IMR-90 (cell line): ENCODE results near the gene TINAGL1. TPM values are rescaled to one million over a fixed set of nuclear protein-coding genes. Genes with fewer than 3 reads are reported as not detected.
A peak's percentile ranks its signal among the peaks of the same experiment; 100 is the strongest.

Source experiments
- ATAC-seq: fragments of 200-7000 bp; cut with Tn5 transposase; 2 replicates; pipeline ENCODE4 v1.9.1; 2020; ENCODE audit warnings: low read depth, mild to moderate bottlenecking, moderate library complexity
- BruUV-seq: library from RNA; stranded (reverse); fragments of 400-500 nt; replicated peaks from 2 replicates; lab custom pipeline; 2021; lab: Mats Ljungman, UMichigan
- CTCF ChIA-PET: fragments of 300-600 bp; formaldehyde crosslinking; extraction: SDS; loops from one replicate; lab custom pipeline; 2021; ENCODE audit warnings: antibody characterized with exemption; lab: Yijun Ruan, JAX
- POLR2A ChIA-PET: fragments of 300-600 bp; sonication (Branson Sonifier 250); formaldehyde crosslinking; loops from one replicate; lab custom pipeline; 2022; ENCODE audit warnings: antibody characterized with exemption; ENCODE audit not compliant: unreplicated experiment; lab: Charles Lee
- DNase-seq: peaks from one replicate; pipeline ENCODE4 v3.0.0; 2013
- H2AFZ ChIP-seq: replicated peaks from 2 replicates; pipeline ENCODE3; 2013; ENCODE audit warnings: low read length, mild to moderate bottlenecking; ENCODE audit not compliant: poor library complexity
- H2AK5ac ChIP-seq: 2 replicates; pipeline ENCODE4 v1.6.1; 2013; ENCODE audit warnings: low read depth, low read length, inconsistent platforms
- H2AK9ac ChIP-seq: replicated peaks from 2 replicates; pipeline ENCODE3; 2013; ENCODE audit warnings: mild to moderate bottlenecking, low read depth, low read length, moderate library complexity; ENCODE audit not compliant: poor library complexity
- H2BK120ac ChIP-seq: 2 replicates; pipeline ENCODE4 v1.6.1; 2013; ENCODE audit warnings: low read depth, low read length, inconsistent platforms
- H2BK15ac ChIP-seq: 3 replicates; pipeline ENCODE4 v1.6.1; 2013; ENCODE audit warnings: low read depth, low read length, inconsistent platforms
- H2BK20ac ChIP-seq: 2 replicates; pipeline ENCODE4 v1.6.1; 2013; ENCODE audit warnings: low read depth, mild to moderate bottlenecking, inconsistent platforms, low read length, moderate library complexity
- H2BK5ac ChIP-seq: 2 replicates; pipeline ENCODE4 v1.6.1; 2013; ENCODE audit warnings: mild to moderate bottlenecking, low read depth, low read length, inconsistent platforms; ENCODE audit not compliant: poor library complexity, severe bottlenecking
- H3K14ac ChIP-seq: replicated peaks from 2 replicates; pipeline ENCODE4 v1.6.1; 2013; ENCODE audit warnings: low read depth, low read length, inconsistent platforms
- H3K18ac ChIP-seq: 2 replicates; pipeline ENCODE4 v1.6.1; 2013; ENCODE audit warnings: low read depth, low read length, control low read depth
- H3K23ac ChIP-seq: 2 replicates; pipeline ENCODE4 v1.6.1; 2013; ENCODE audit warnings: low read depth, low read length, inconsistent platforms
- H3K27ac ChIP-seq: 2 replicates; pipeline ENCODE4 v1.5.1; 2013; ENCODE audit warnings: mild to moderate bottlenecking, control low read depth, low read length; ENCODE audit not compliant: insufficient read depth
- H3K27me3 ChIP-seq: 2 replicates; pipeline ENCODE4 v1.6.1; 2013; ENCODE audit warnings: low read length; ENCODE audit not compliant: control insufficient read depth, insufficient read depth
- H3K36me3 ChIP-seq: 2 replicates; pipeline ENCODE4 v1.6.1; 2013; ENCODE audit warnings: low read length, mixed read lengths; ENCODE audit not compliant: control insufficient read depth, insufficient read depth
- H3K4ac ChIP-seq: 2 replicates; pipeline ENCODE4 v1.6.1; 2013; ENCODE audit warnings: low read depth, low read length, inconsistent platforms
- H3K4me1 ChIP-seq: 2 replicates; pipeline ENCODE4 v1.6.1; 2013; ENCODE audit warnings: low read length, mixed read lengths; ENCODE audit not compliant: control insufficient read depth, insufficient read depth
- H3K4me2 ChIP-seq: 2 replicates; pipeline ENCODE4 v1.6.1; 2013; ENCODE audit warnings: low read depth, mild to moderate bottlenecking, control low read depth, low read length, moderate library complexity
- H3K4me3 ChIP-seq: 2 replicates; pipeline ENCODE4 v1.5.1; 2013; ENCODE audit warnings: low read depth, mild to moderate bottlenecking, control low read depth, low read length, moderate library complexity; ENCODE audit not compliant: insufficient read depth
- H3K56ac ChIP-seq: 2 replicates; pipeline ENCODE4 v1.6.1; 2013; ENCODE audit warnings: low read length, inconsistent platforms; ENCODE audit not compliant: insufficient read depth; ENCODE audit errors: extremely low read depth
- H3K79me1 ChIP-seq, 2 experiments: 2 replicates each; pipeline ENCODE4 v1.6.1; 2013; ENCODE audit warnings: low read length in 2 of 2, inconsistent platforms in 1 of 2, low read depth in 1 of 2
- H3K9ac ChIP-seq: 2 replicates; pipeline ENCODE4 v1.6.1; 2013; ENCODE audit warnings: low read depth, low read length, control low read depth
- H3K9me1 ChIP-seq: 2 replicates; pipeline ENCODE4 v1.6.1; 2013; ENCODE audit warnings: low read length, inconsistent platforms; ENCODE audit not compliant: insufficient read depth
- H3K9me3 ChIP-seq: 2 replicates; pipeline ENCODE4 v1.6.1; 2013; ENCODE audit warnings: low read length; ENCODE audit not compliant: control insufficient read depth, insufficient read depth
- H4K20me1 ChIP-seq: 2 replicates; pipeline ENCODE4 v1.6.1; 2013; ENCODE audit warnings: low read length, inconsistent platforms; ENCODE audit not compliant: insufficient read depth
- H4K5ac ChIP-seq: 2 replicates; pipeline ENCODE4 v1.6.1; 2013; ENCODE audit warnings: mild to moderate bottlenecking, low read depth, low read length, control low read depth
- H4K8ac ChIP-seq, 2 experiments: 2 replicates each; pipeline ENCODE4 v1.6.1; 2013; ENCODE audit warnings: low read depth in 2 of 2, low read length in 2 of 2, control low read depth in 1 of 2, inconsistent platforms in 1 of 2
- H4K91ac ChIP-seq: 2 replicates; pipeline ENCODE4 v1.6.1; 2013; ENCODE audit warnings: low read depth, low read length, inconsistent platforms; ENCODE audit not compliant: insufficient read depth
- BHLHE40 ChIP-seq: fragments of 150-350 bp; IDR thresholded peaks from 2 replicates; pipeline ENCODE4 v1.6.1; 2016; ENCODE audit warnings: mild to moderate bottlenecking, low read depth, low read length
- CEBPB ChIP-seq: IDR thresholded peaks from 2 replicates; pipeline ENCODE4 v1.6.1; 2012; ENCODE audit warnings: low read depth, low read length, improper control_type of control experiment
- CHD1 ChIP-seq: IDR thresholded peaks from 2 replicates; pipeline ENCODE4 v1.6.1; 2012; ENCODE audit warnings: low read depth, low read length, improper control_type of control experiment
- MAFK ChIP-seq: IDR thresholded peaks from 2 replicates; pipeline ENCODE4 v1.6.1; 2012; ENCODE audit warnings: low read depth, low read length, improper control_type of control experiment
- MAZ ChIP-seq: IDR thresholded peaks from 2 replicates; pipeline ENCODE4 v1.6.1; 2012; ENCODE audit warnings: low read depth, mild to moderate bottlenecking, low read length, improper control_type of control experiment, moderate library complexity, borderline replicate concordance
- MXI1 ChIP-seq: IDR thresholded peaks from 2 replicates; pipeline ENCODE4 v1.6.1; 2012; ENCODE audit warnings: low read depth, mild to moderate bottlenecking, low read length, moderate library complexity, borderline replicate concordance
- NFE2L2 ChIP-seq: fragments of 150-350 bp; IDR thresholded peaks from 2 replicates; pipeline ENCODE4 v1.6.1; 2016; ENCODE audit warnings: low read depth, mild to moderate bottlenecking, low read length
- POLR2A ChIP-seq: IDR thresholded peaks from 2 replicates; pipeline ENCODE4 v1.6.1; 2012; ENCODE audit warnings: mild to moderate bottlenecking, low read depth, low read length
- RAD21 ChIP-seq: IDR thresholded peaks from 2 replicates; pipeline ENCODE4 v1.6.1; 2012; ENCODE audit warnings: low read length, improper control_type of control experiment
- SMC3 ChIP-seq: fragments of 150-350 bp; IDR thresholded peaks from 2 replicates; pipeline ENCODE4 v1.6.1; 2016; ENCODE audit warnings: low read depth, mild to moderate bottlenecking, antibody characterized with exemption, low read length, moderate library complexity
- WGBS, 2 experiments: methylation state at CpG; one replicate each; pipeline versions ENCODE4 v1.1.5 to v1.1.7; 2013; ENCODE audit warnings: missing lambda C conversion rate in 2 of 2; ENCODE audit not compliant: insufficient read length in 1 of 2; ENCODE audit errors: extremely low coverage in 2 of 2; 5-methylcytosine and 5-hydroxymethylcytosine counted together
- dilution Hi-C: fragments of 300-500 bp; cut with HindIII; formaldehyde crosslinking; loops from one replicate; pipeline ENCODE4 v1.14.3; 2018; ENCODE audit warnings: low sequenced_read_pairs; ENCODE audit not compliant: unreplicated experiment
- in situ Hi-C: fragments of 300-500 bp; cut with MboI; formaldehyde crosslinking; loops from 3 replicates; pipeline ENCODE4 v1.14.3; 2019; ENCODE audit warnings: low sequenced_read_pairs, inconsistent platforms, mixed read lengths
- intact Hi-C: fragments of 100-400 bp; cut with micrococcal nuclease; formaldehyde crosslinking; loops from 2 replicates; pipeline ENCODE4 v1.10.0; 2022
- polyA plus RNA-seq, 3 experiments: library from polyadenylated mRNA; depleted of rRNA; stranded (reverse); fragments of >200 nt; gene quantifications; 2 replicates each; pipeline ENCODE4 v1.2.3, GENCODE V29; 2012; ENCODE audit warnings: low replicate concordance in 1 of 3
- total RNA-seq: library from RNA; depleted of rRNA; stranded (reverse); fragments of >200 nt; gene quantifications from 2 replicates; pipeline ENCODE4 v1.2.3, GENCODE V29; 2012
- TF ChIP-seq, protein P1 (sequence below): conservative IDR thresholded peaks from 2 replicates; pipeline ENCODE4 v1.5.1; 2012; ENCODE audit warnings: mild to moderate bottlenecking, low read depth, low read length, improper control_type of control experiment
- TF ChIP-seq, protein P2 (sequence below): fragments of 150-350 bp; IDR thresholded peaks from 2 replicates; pipeline ENCODE4 v1.6.1; 2016; ENCODE audit warnings: low read depth, mild to moderate bottlenecking, low read length, moderate library complexity, borderline replicate concordance

TINAGL1 gene
- total and polyA plus RNA-seq, 2 of the 4 experiments (the other 2 are of a cell fraction) = 0.54 to 1.5 TPM

DNA sequence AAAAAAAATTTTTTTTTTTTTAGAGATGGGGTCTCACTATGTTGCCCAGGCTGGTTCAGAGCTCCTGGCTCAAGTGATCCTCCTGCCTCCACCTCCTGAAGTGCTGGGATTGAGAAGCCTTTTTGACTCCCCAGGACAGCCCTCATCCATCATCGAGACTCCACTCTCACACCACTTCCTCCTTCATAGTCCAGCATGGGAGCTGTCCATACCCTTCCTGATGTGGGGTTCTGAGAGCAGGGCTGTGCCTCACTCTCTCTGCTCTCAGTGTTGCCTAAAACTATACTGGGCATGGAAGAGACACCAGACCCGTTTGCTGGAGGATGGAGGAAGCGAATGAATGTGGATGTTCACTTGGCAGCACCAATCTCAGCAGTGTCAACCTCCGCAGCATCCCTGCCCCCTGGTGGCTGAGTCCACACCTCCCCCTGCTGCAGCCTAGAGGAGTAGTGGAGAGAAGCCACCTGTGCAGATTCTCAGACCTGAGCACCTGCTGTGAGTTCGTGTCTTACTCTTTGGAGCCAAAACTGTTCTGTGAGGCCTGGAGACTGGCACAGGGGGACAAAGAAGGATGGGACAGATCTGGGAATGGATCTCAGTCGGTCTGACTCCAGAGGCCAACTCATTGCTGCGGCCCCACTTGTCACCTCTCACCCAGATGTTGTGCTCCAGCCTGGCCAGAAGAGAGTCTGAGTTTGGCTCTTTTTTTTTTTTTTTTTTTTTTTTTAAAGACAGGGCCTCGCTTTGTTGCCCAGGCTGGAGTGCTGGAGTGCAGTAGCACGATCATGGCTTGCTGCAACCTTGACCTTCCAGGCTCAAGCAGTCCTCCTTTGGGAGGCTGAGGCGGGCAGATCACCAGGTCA is 17.7 kb downstream of the TINAGL1 start:
- no peak overlapping the region for H3K4me2 ChIP-seq
- no peak overlapping the region for H3K14ac ChIP-seq
- no peak overlapping the region for H3K4ac ChIP-seq
- H2BK15ac ChIP-seq = no peak overlapping the region
- H3K4me3 ChIP-seq = no peak overlapping the region
- peak; percentile 56 for DNase-seq
- H4K8ac ChIP-seq = no peak overlapping the region
- no peaks in the 10 kb centered on the region for H3K9me3 ChIP-seq
- no peaks in the 10 kb centered on the region for H3K79me1 ChIP-seq
- H2BK20ac ChIP-seq = no peak overlapping the region
- no peak overlapping the region for H2BK120ac ChIP-seq
- no peak overlapping the region for H2AK5ac ChIP-seq
- BruUV-seq = no TSS peak
- ATAC-seq = peak; percentile 94
- intact Hi-C loops = loop anchor here (1.0 kb wide), 1 partner anchor 30 kb away; no protein-coding TSS in a partner anchor
- no peak overlapping the region for H3K56ac ChIP-seq
- H3K18ac ChIP-seq = no peak overlapping the region
- TF ChIP-seq MAFK (no peak), SMC3 (peak; percentile 84), NFE2L2 (no peak), RAD21 (peak; percentile 78), MXI1 (no peak), BHLHE40 (no peak), MAZ (no peak), CHD1 (no peak), POLR2A (no peak), CEBPB (no peak)
- TF ChIP-seq, protein P1, sequence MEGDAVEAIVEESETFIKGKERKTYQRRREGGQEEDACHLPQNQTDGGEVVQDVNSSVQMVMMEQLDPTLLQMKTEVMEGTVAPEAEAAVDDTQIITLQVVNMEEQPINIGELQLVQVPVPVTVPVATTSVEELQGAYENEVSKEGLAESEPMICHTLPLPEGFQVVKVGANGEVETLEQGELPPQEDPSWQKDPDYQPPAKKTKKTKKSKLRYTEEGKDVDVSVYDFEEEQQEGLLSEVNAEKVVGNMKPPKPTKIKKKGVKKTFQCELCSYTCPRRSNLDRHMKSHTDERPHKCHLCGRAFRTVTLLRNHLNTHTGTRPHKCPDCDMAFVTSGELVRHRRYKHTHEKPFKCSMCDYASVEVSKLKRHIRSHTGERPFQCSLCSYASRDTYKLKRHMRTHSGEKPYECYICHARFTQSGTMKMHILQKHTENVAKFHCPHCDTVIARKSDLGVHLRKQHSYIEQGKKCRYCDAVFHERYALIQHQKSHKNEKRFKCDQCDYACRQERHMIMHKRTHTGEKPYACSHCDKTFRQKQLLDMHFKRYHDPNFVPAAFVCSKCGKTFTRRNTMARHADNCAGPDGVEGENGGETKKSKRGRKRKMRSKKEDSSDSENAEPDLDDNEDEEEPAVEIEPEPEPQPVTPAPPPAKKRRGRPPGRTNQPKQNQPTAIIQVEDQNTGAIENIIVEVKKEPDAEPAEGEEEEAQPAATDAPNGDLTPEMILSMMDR = peak; percentile 80
- TF ChIP-seq, protein P2, sequence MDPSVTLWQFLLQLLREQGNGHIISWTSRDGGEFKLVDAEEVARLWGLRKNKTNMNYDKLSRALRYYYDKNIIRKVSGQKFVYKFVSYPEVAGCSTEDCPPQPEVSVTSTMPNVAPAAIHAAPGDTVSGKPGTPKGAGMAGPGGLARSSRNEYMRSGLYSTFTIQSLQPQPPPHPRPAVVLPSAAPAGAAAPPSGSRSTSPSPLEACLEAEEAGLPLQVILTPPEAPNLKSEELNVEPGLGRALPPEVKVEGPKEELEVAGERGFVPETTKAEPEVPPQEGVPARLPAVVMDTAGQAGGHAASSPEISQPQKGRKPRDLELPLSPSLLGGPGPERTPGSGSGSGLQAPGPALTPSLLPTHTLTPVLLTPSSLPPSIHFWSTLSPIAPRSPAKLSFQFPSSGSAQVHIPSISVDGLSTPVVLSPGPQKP = no peak
- peaks cover 16% of the 10 kb centered on the region for H3K27me3 ChIP-seq
- H3K23ac ChIP-seq = no peak overlapping the region
- no peak overlapping the region for H4K91ac ChIP-seq
- no peaks in the 10 kb centered on the region for H3K36me3 ChIP-seq
- in situ Hi-C loops = no loop called here
- H2BK5ac ChIP-seq = no peak overlapping the region
- H4K5ac ChIP-seq = no peak overlapping the region
- dilution Hi-C loops = no loop called here
- no peak overlapping the region for H3K27ac ChIP-seq
- H2AK9ac ChIP-seq = no peak overlapping the region
- no peaks in the 10 kb centered on the region for H3K4me1 ChIP-seq
- 30% methylated on average over 2 of the region's 10 CpGs; no CpG with 5 or more reads in 1 of the 2 experiments for WGBS, 2 experiments
- ChIA-PET CTCF (interaction anchor here (0.6 to 1.0 kb wide), 3 partner anchors 11 to 31 kb away, joined by 3 to 5 read pairs (median 4); no protein-coding TSS in a partner anchor), POLR2A (no interaction called here)
- peak overlapping the region; percentile 39 for H2AFZ ChIP-seq
- no peaks in the 10 kb centered on the region for H3K9me1 ChIP-seq
- H4K20me1 ChIP-seq = no peaks in the 10 kb centered on the region
- no peak overlapping the region for H3K9ac ChIP-seq
